Kidney epithelial cell (primary cell): ENCODE results near the gene TMOD1. TPM values are rescaled to one million over a fixed set of nuclear protein-coding genes. Genes with fewer than 3 reads are reported as not detected.

Experiments
- DNase-seq: peaks from one replicate; pipeline ENCODE4 v3.0.0-alpha.2; 2010; ENCODE audit warnings: low read depth
- H3K27me3 ChIP-seq: 2 replicates; pipeline ENCODE4 v1.6.0; 2011; ENCODE audit warnings: low read length; ENCODE audit not compliant: control insufficient read depth, insufficient read depth
- H3K36me3 ChIP-seq: 2 replicates; pipeline ENCODE4 v1.5.1; 2011; ENCODE audit warnings: low read length; ENCODE audit not compliant: control insufficient read depth, insufficient read depth
- H3K4me3 ChIP-seq: 2 replicates; pipeline ENCODE4 v1.5.1; 2011; ENCODE audit warnings: low read depth, mild to moderate bottlenecking, control low read depth, low read length
- total RNA-seq: library from RNA; depleted of rRNA; stranded (reverse); fragments of >200 nt; gene quantifications from 2 replicates; pipeline ENCODE4 v1.2.3, GENCODE V29; 2015
- TF ChIP-seq, protein P1 (sequence below): IDR thresholded peaks from 2 replicates; pipeline ENCODE4 v1.5.1; 2011; ENCODE audit warnings: mild to moderate bottlenecking, moderate library complexity, low read length, control low read depth, inconsistent platforms; ENCODE audit not compliant: insufficient read depth, poor library complexity, severe bottlenecking

The TMOD1 gene
- total RNA-seq, 1 donor from 2014 or later = 0.08 TPM

DNA sequence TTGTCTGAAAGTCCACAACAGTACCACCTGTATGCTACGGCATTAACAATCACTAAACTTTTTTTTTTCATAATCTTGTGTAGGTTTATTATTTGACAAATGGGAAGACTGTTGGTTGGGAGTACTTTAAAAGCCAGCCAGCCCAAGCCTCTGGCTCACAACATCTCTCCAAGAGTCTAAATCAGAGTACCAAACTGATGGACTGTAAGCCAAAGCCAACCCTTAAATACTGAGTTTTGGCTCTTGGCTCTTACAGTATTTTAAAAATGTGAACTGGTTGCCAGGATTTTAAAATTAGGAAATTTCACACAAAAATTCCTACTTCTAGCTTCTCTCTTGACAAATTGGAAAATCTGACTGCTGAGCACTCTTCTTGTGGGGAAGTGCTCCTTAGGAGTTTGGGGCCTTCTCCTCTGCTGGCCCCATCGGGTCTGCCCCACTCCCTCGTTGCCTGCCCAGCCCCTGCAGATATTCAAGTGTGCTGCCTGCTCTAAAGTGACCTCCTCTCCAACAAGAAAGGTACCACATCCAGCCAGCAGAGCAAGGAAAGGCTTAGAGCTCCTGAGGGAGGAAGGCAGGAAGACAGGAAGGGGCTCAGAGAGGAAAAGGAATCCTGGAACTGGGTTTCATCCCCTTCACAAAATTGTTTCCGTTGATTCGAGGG lies 21.8 kb upstream of the TMOD1 start:
- Histone ChIP-seq H3K27me3 (no peaks in the 10 kb centered on the region), H3K4me3 (no peak overlapping the region), H3K36me3 (peaks cover 1% of the 10 kb centered on the region)
- TF ChIP-seq, protein P1, sequence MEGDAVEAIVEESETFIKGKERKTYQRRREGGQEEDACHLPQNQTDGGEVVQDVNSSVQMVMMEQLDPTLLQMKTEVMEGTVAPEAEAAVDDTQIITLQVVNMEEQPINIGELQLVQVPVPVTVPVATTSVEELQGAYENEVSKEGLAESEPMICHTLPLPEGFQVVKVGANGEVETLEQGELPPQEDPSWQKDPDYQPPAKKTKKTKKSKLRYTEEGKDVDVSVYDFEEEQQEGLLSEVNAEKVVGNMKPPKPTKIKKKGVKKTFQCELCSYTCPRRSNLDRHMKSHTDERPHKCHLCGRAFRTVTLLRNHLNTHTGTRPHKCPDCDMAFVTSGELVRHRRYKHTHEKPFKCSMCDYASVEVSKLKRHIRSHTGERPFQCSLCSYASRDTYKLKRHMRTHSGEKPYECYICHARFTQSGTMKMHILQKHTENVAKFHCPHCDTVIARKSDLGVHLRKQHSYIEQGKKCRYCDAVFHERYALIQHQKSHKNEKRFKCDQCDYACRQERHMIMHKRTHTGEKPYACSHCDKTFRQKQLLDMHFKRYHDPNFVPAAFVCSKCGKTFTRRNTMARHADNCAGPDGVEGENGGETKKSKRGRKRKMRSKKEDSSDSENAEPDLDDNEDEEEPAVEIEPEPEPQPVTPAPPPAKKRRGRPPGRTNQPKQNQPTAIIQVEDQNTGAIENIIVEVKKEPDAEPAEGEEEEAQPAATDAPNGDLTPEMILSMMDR = no peak
- DNase-seq = no peak

DNA sequence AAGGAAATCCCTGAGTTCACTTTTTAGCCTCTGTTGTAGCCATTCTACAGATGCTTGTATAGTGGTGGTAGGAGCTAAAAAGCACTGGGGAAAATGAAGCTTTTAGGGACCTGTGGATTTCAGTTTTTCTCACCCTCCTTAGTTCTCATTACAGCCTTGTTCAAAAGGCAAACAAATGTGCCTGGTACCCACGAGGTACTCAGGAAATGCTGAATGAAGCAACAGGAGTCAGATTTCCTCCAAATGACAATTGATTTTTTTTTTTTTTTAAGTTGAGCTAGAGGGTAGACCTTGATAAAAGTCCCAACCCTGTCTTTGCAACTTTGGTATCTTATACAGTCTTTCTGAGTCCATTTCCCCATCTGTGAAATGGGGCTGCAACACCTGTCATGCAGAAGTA lies 21.3 kb upstream of the TMOD1 start:
- TF ChIP-seq, protein P1 = no peak
- DNase-seq = no peak
- no peak overlapping the region for H3K4me3 ChIP-seq

DNA sequence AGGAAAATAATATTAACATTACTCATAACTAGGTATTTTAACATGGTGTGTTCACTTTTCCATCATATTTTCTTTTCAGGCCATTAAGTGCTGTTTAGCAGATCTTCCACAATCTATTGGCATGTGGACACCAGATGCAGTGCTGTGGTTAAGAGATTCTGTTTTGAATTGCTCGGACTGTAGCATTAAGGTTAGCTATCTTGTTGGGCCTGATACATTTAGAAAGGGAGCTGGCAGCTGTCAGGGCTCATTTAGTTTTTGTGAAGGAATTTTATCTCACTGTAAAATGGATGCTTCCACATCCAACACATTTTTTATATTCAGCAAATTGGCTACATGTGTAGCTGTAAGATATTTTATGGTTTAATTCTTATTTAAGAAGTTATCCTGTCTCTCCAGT lies 20.7 kb upstream of the TMOD1 start:
- Histone ChIP-seq H3K4me3 (no peak overlapping the region), H3K27me3 (no peaks in the 10 kb centered on the region), H3K36me3 (peaks cover 1% of the 10 kb centered on the region)
- DNase-seq = no peak
- TF ChIP-seq, protein P1 = no peak

More for the DNA sequence above, 21.3 kb upstream of the TMOD1 start:
- Histone ChIP-seq H3K27me3 (no peaks in the 10 kb centered on the region), H3K36me3 (peaks cover 1% of the 10 kb centered on the region)

DNA sequence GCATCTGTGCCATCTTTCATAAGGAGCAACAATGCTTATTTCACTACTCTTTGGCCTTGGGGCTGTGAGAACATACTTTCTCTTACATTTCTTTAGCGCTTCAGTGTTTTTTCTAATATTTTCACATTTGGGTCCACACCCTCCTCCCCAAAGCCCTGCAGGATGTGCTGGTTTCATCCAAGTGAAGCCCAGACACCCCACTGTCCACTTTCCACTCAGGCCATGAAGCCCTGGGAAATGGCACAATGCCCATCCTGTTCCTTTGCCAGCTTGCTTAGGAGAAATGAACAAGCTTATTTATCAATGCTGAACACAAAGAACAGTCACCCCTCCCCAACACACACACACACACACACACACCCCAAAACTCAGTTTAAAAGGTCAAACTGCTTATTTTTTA lies 17.3 kb upstream of the TMOD1 start:
- DNase-seq = no peak
- TF ChIP-seq, protein P1 = no peak
- H3K27me3 ChIP-seq = no peaks in the 10 kb centered on the region
- peaks cover 4% of the 10 kb centered on the region for H3K36me3 ChIP-seq
- no peak overlapping the region for H3K4me3 ChIP-seq

DNA sequence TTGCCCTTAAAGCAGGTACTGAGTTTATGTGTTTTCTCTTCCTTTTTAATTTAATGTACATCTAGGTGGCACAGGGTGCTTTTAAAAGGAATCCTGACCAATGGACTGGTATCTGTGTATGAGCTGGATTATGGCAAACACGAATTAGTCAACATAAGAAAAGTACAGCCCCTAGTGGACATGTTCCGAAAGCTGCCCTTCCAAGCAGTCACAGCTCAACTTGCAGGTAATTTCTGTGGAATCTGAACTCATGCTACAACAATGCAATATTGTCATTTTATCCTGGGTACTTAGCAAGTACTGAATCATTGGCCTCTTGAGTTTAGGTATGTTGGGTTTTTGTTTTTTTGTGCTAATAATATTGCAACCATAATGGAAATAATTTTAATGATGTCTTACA lies 14.4 kb upstream of the TMOD1 start:
- H3K36me3 ChIP-seq = peaks cover 4% of the 10 kb centered on the region
- no peak for DNase-seq
- H3K27me3 ChIP-seq = no peaks in the 10 kb centered on the region
- TF ChIP-seq, protein P1 = peak; percentile 33
- no peak overlapping the region for H3K4me3 ChIP-seq

DNA sequence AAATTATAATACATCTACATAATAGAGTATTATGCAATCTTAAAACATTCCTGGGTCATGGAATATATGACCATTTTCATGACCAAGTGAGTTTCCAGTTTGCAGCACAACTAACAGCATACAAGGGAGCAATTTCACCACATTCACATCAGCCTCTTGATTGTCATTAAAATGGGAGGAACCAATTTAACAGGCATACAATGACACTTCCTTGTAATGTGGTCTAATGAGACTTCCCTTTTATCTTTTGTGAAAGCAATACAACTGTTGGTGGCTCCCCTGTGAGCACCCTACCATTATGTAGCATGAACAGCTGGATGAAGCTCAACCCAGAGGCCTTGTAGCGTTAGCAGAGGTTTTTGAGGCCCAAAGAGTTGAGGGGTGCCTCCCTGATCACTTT lies 13.6 kb upstream of the TMOD1 start:
- no peaks in the 10 kb centered on the region for H3K27me3 ChIP-seq
- H3K36me3 ChIP-seq = peaks cover 4% of the 10 kb centered on the region
- H3K4me3 ChIP-seq = no peak overlapping the region
- no peak for DNase-seq
- TF ChIP-seq, protein P1 = no peak
